ENCODE measurements around the gene EPHA1.

EPHA1 gene

GRCh38 chr7:143372070-143372469 is 36.6 kb downstream of the EPHA1 start:
- no peak for DNase-seq (ENCODE audit: low read depth in 2 of 2)

DNA sequence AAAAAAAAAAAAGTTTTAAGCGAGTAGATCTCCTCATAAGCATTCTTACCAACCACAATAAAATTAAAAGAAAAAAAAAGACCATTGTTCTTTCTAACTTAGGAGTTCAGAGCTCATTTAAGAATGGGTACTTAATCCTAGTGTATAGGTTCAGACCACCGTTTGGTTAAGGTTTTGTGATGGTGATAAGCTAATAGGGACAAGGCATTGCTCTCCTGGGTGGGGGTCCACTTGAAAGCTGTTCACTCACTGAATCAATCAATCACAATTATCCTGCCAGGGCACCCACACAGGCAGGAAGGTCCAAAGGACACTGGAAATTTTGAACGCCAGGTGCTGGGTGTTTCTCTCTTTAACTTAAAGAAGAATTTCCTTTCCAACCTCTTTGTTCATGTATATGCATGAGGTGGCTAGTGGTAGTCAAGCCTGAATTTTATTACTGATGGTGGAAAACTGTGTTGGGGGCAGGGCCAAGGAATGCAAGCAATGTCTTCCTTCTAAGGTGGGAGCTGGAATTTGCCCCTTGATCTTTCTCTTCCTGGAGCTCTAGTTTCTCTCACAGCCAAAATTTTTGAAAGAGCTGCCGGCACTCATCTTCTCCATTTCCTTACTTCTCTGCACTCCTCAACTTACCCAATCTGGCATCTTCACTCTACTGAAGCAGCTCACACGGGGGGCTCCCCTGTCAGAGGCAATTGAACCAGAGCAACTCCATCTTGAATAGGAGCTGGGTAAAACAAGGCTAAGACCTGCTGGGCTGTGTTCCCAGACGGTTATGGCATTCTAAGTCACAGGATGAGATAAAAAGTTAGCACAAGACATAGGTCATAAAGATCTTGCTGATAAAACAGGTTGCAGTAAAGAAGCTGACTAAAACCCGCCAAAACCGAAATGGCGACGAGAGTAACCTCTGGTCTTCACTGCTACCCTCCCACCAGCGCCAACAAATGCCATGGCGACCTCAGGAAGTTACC is 38.7 kb downstream of the EPHA1 start:
- no peak for DNase-seq (ENCODE audit: low read depth in 2 of 2)

GRCh38 chr7:143368387-143368786 is 40.3 kb downstream of the EPHA1 start:
- no peak for DNase-seq (ENCODE audit: low read depth in 2 of 2)

GRCh38 chr7:143367972-143368371 is 40.7 kb downstream of the EPHA1 start:
- no peak for DNase-seq (ENCODE audit: low read depth in 2 of 2)

- no peak for DNase-seq (ENCODE audit: low read depth in 2 of 2)
Measured at GRCh38 chr7:143363016-143363937, 45.4 kb downstream of the EPHA1 start.

GRCh38 chr7:143362131-143363015 is 46.3 kb downstream of the EPHA1 start, which contains the start of gene FAM131B:
TSS of gene FAM131B (minus strand) at chr7:143362713. CDS start at chr7:143362603, 110 bp downstream.
- no peak for DNase-seq (ENCODE audit: low read depth in 2 of 2)

DNA sequence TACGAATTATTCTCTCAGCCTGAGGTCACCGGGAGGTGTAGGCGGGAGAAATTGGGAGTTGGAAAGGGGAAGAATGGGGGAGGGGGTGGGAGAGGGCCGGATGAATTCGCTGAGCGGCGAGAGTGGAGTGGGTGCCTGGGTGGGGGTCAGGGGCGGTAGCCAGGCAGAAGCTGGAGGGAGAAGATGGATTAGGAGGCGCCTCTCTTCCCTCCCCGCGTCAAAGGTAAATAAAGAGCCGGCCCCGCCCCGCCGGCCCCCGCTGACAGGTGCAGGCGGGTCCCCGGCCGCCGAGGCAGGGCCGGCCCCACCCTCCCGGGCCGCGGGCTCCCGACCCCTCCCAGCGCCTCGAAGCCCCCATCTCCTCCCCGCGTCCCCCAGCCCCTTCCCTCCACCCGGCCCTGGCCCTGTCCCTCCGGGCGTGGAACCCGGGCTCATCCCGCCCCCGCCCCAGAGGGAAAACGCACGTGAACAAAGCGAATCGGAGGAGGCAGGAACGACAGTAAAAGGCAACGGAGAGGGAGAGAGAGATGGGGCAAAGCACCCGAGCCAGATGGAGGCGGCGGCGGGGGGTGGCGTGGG is 47.0 kb downstream of the EPHA1 start:
- DNase-seq (ENCODE audit: low read depth in 2 of 2): no peak

DNA sequence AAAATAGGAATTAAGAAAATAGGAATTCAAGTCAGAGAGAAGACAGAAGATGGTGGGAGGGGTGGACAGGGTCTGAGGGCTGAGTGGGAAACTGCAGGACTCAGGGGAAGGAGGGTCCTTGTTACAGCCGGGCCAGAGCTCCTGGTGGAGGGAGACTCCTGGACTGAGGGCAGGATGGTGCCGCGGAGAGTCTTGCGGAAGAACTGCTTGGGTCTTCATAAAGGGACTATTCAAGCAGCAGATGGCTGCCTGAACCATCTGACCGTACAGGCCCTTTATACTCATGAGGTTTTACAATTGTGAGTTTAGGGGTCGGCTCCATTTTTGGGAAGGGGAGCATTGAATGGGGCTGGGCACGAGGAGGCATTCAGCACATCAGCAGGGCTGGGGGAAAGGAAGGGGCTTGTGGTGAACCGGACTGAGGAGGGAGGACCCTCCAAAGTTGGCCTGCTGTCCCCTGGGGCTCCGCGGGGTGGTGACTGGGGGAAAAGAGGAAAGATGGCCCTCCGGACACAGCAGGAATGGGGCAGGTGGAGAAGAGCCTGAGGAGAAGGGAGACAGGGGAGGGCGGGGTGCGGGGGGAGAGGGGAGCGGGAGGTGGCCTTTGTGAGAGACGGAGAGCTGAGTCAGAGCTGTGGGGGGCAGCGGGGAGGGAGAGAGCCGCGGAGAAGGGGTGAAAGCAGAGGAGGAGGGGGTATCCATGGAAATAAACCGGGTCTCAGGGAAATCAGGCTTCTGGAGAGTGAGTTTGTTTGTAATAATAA is 47.7 kb downstream of the EPHA1 start:
- DNase-seq (ENCODE audit: low read depth in 2 of 2): no peak

DNA sequence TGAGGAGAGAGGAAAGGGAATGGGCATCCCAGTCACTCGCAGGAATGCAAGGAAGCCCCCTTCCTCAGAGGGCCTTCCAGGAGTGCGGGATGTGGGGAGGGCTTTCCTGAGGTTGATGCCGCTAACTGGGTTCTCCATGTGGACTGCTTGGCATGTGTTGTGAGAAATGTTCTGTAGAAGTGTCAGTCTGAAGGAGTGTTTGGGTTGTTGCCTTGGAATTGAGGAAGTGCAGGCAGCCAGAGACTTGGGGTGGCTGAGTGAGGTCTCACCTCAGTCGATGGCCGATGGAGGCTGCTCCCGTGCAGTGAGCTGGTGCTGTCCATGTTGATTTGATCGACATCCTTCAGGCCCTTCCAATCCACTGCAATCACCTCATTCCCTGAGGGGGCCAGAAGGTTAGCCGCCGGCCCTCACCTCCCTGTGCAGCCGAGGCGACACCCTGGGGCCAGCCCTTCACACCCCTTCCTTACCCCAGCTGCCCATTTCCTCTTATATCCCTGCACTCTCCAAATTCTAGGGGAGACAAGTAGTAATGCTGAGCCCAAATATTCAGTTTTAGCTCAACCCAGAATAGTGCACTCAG is 48.8 kb downstream of the EPHA1 start:
- DNase-seq (ENCODE audit: low read depth in 2 of 2): no peak

DNA sequence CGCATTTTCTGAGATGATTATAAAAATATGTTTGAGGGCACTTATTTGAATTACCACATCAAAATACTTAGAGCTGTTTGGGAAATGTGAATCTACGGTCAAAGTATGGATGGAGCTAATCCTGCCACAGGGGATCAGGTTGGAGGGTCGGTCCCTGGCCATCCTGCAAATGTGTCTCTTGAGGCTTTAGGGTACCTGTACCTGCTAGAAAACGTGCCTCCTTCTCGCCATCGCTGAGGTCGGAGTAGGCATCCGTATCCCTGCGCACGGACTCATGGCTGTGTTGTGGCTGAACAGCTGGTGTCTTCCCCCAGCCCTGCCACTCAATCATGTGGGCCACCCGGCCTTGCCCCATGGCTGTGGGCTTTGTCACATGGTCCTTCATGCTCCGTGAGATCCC is 50.0 kb downstream of the EPHA1 start:
- no peak for DNase-seq (ENCODE audit: low read depth in 2 of 2)

GRCh38 chr7:143356414-143357050 is 52.1 kb downstream of the EPHA1 start:
- no peak for DNase-seq (ENCODE audit: low read depth in 2 of 2)

DNA sequence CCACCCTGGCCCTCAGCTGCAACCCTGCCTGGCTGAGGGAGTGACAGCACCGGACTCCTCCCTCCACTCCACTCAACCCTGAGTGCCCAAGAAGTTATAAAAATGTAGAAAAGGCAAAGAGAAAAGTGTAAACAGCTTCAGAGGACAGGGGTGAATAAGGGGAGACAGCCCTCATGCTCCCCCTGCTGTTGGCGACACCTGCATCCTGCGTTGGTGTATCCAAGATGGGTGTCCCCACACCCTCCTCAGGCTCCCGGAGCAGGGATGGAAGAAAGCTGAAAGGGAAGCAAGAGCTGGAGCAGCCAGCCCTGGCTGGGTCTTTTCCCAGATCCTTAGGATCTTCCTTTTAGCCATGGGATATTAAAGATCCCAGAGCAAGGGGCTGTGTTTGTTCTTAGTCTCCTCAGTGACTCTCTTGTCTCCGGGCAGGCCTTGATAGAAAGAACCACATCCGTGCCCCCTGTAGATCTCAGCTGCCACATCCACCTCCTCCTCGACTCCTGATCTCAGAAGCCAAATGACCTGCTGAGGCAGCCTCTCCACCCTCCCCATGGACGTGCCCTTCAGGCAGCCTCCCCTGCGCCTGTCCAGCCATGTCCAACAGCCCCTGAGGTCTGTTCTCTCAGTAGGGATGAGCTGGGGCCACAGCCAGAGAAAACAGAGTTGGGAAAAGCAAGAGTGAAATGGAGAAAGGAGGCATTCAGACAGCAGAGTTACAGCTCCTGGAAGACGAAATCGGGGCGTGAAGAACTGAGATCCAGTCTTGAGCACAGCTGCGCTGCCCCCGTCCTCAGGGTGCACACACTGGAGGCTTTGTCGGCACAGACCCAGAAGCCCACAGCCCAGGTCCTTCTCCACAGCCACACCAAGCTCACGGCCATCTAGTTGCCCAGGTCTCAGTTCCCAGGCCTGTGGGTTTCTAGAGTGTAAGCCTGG is 52.9 kb downstream of the EPHA1 start:
- DNase-seq (ENCODE audit: low read depth in 2 of 2): no peak

DNA sequence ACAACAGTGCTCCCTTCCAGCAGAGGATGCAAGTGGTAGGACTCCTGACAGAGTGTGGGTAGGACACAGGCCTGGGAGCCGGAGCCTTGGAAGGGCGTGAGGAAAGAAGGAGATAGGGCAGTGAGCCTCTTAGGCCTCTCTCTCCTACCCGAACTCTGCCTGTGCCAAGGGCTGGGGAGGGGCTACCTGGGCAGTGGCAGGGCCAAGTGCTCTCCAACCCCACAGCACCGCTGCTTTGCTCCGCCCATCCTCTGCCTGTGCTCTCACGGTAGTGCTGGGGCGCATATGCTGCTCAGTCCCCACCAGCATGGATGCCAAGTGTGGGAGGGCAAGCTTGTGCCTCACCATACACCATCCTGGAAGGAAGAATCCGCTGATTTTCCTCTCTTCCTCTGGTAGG is 53.7 kb downstream of the EPHA1 start:
- DNase-seq (ENCODE audit: low read depth in 2 of 2): no peak

DNA sequence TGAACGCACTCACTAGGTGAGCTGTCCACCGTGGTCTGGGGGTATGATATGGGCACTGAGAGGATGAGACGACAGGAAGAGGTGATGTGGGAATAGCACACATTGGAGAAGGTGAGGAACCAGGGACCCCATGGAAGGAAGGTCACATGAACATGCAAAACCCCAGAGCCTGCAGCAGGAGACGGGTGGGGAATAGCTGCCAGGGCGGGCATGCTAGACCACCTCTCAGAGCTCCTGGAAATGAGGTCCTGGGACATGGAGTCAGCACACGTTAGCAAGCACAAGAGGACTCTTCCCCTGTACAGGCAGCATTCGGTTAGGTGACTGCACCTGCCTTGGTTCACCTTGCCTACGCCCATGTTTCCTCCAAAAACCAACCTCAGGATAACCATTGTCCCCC is 54.3 kb downstream of the EPHA1 start:
- DNase-seq (ENCODE audit: low read depth in 2 of 2): no peak

- no peak for DNase-seq (ENCODE audit: low read depth in 2 of 2)
Measured at GRCh38 chr7:143352531-143353002, 56.1 kb downstream of the EPHA1 start.

GRCh38 chr7:143351574-143351973 is 57.1 kb downstream of the EPHA1 start:
- no peak for DNase-seq (ENCODE audit: low read depth in 2 of 2)

GRCh38 chr7:143351060-143351459 is 57.6 kb downstream of the EPHA1 start:
- no peak for DNase-seq (ENCODE audit: low read depth in 2 of 2)

DNA sequence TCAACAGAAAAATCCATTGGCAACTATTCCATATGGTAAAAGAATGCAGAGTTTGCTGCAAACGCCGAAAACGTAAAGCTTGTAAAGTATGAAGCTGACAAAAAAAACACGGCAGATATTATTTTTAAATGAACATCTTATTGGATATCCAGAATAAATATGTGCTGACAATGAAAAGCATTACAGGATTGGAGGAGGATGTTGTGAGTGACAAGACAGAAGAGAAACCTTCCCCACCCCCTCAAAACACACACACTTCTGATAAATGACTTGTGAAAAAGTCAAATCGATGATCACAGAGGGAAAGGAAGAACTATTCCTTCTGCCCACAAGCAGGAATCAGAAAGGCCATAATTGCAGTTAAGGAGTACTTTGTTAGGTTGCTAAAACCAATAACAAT is 60.7 kb downstream of the EPHA1 start:
- DNase-seq (ENCODE audit: low read depth in 2 of 2): no peak

Measured in stimulated activated CD4-positive, alpha-beta T cell treated with anti-CD3 and anti-CD28 coated beads, Interleukin-15, amount 100 ng/mL, for 48 hours (primary cell).